B cell (primary cell): ENCODE results near the gene ART4.

Experiments used
- CTCF ChIP-seq: fragments of 200-600 bp; IDR thresholded peaks from one replicate; pipeline ENCODE4 v1.8.0; 2022; ENCODE audit warnings: antibody characterized with exemption, mild to moderate bottlenecking
- EZH2 ChIP-seq: IDR thresholded peaks from 2 replicates; pipeline ENCODE4 v1.6.1; 2012; ENCODE audit warnings: borderline replicate concordance, low read depth, mild to moderate bottlenecking, moderate library complexity, low read length; ENCODE audit not compliant: insufficient read depth, poor library complexity, severe bottlenecking

DNA sequence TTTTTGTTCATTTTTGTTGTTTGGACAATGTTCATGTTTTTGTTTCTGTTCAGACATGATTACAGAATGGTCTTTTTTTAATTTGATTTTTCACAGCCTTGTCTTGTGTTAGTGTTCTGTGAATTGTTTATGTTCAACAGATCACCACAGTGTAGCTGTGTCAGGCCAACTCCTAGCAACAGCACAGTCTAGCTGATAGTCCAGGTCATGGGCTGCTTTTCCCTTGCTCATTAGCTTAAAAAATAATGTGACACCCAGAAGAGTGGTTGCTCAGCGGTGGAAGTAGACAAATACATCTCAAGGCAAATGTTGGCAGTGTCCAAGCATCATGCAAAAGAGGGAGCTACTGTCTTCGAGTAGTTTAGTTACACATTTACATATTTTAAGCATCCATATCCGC, 62.5 kb downstream of the ART4 start:
- TF ChIP-seq EZH2 (no peak), CTCF (no peak)
